ENCODE data around the gene MAPK8IP1. TPM values are rescaled to one million over a fixed set of nuclear protein-coding genes. Genes with fewer than 3 reads are reported as not detected.

MAPK8IP1 gene
- total RNA-seq, 1 experiment from 2014 or later: 13.6 TPM

- Histone ChIP-seq H3K36me3 (ENCODE audit: low read depth) (0 out of 2 replicates have a peak, but pooled peaks cover 8% of the 10 kb centered on the region), H3K4me2 (no peak overlapping the region), H3K4me3 (no peak overlapping the region), H3K9me3 (ENCODE audit: insufficient read depth, low read depth) (no peaks in the 10 kb centered on the region), H3F3A (ENCODE audit: insufficient read depth, low read depth) (peaks cover 7% of the 10 kb centered on the region; the same call in 1 of the 2 replicates), H3K27ac (no peak overlapping the region), H3K4me1 (replicated peaks; ENCODE audit: insufficient read depth) (no peaks in the 10 kb centered on the region), H2AFZ (no peak overlapping the region), H3K79me2 (ENCODE audit: low read depth) (no peaks in the 10 kb centered on the region), H4K20me1 (ENCODE audit: insufficient read depth) (no peaks in the 10 kb centered on the region), H3K27me3 (ENCODE audit: insufficient read depth, low read depth) (no peaks in the 10 kb centered on the region), H3K9me2 (ENCODE audit: insufficient read depth) (no peaks in the 10 kb centered on the region)
- POLR2A ChIA-PET (ENCODE audit: unreplicated experiment): no interaction called here
- no peak for DNase-seq
- TF ChIP-seq, protein P1, sequence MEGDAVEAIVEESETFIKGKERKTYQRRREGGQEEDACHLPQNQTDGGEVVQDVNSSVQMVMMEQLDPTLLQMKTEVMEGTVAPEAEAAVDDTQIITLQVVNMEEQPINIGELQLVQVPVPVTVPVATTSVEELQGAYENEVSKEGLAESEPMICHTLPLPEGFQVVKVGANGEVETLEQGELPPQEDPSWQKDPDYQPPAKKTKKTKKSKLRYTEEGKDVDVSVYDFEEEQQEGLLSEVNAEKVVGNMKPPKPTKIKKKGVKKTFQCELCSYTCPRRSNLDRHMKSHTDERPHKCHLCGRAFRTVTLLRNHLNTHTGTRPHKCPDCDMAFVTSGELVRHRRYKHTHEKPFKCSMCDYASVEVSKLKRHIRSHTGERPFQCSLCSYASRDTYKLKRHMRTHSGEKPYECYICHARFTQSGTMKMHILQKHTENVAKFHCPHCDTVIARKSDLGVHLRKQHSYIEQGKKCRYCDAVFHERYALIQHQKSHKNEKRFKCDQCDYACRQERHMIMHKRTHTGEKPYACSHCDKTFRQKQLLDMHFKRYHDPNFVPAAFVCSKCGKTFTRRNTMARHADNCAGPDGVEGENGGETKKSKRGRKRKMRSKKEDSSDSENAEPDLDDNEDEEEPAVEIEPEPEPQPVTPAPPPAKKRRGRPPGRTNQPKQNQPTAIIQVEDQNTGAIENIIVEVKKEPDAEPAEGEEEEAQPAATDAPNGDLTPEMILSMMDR (conservative IDR thresholded peaks at IDR 0.05): no peak
- no TSS peak for BruUV-seq (replicated peaks)
- CTCF ChIA-PET: no interaction called here
- intact Hi-C loops (cut with micrococcal nuclease; ENCODE audit: unreplicated experiment): no loop called here
These were observed 25.2 kb downstream of the MAPK8IP1 start for GRCh38 chr11:45910623-45911022.

GRCh38 chr11:45913514-45913913 is 28.1 kb downstream of the MAPK8IP1 start:
- TF ChIP-seq EZH2 (IDR thresholded peaks at IDR 0.05; ENCODE audit: low read depth): no peak
- TF ChIP-seq, protein P1 (conservative IDR thresholded peaks at IDR 0.05): no peak
- H3K4me3 ChIP-seq: no peak overlapping the region
- intact Hi-C loops (cut with micrococcal nuclease; ENCODE audit: unreplicated experiment): no loop called here
- H3K27me3 ChIP-seq (ENCODE audit: insufficient read depth, low read depth): no peaks in the 10 kb centered on the region
- 0 out of 2 replicates have a peak, but pooled peaks cover 8% of the 10 kb centered on the region for H3K36me3 ChIP-seq (ENCODE audit: low read depth)
- POLR2A ChIA-PET (ENCODE audit: unreplicated experiment): no interaction called here
- no peak overlapping the region for H3K27ac ChIP-seq
- peaks cover 9% of the 10 kb centered on the region; the same call in 1 of the 2 replicates for H3K4me1 ChIP-seq (replicated peaks; ENCODE audit: insufficient read depth)
- no TSS peak for BruUV-seq (replicated peaks)
- peaks cover 18% of the 10 kb centered on the region for H3K79me2 ChIP-seq (ENCODE audit: low read depth)
- no peaks in the 10 kb centered on the region for H3K9me2 ChIP-seq (ENCODE audit: insufficient read depth)
- CTCF ChIA-PET: no interaction called here
- no peak overlapping the region for H2AFZ ChIP-seq
- no peak for DNase-seq
- peaks cover 4% of the 10 kb centered on the region; the same call in 1 of the 2 replicates for H3F3A ChIP-seq (ENCODE audit: insufficient read depth, low read depth)
- H4K20me1 ChIP-seq (ENCODE audit: insufficient read depth): no peaks in the 10 kb centered on the region
- no peaks in the 10 kb centered on the region for H3K9me3 ChIP-seq (ENCODE audit: insufficient read depth, low read depth)
- H3K4me2 ChIP-seq: no peak overlapping the region

DNA sequence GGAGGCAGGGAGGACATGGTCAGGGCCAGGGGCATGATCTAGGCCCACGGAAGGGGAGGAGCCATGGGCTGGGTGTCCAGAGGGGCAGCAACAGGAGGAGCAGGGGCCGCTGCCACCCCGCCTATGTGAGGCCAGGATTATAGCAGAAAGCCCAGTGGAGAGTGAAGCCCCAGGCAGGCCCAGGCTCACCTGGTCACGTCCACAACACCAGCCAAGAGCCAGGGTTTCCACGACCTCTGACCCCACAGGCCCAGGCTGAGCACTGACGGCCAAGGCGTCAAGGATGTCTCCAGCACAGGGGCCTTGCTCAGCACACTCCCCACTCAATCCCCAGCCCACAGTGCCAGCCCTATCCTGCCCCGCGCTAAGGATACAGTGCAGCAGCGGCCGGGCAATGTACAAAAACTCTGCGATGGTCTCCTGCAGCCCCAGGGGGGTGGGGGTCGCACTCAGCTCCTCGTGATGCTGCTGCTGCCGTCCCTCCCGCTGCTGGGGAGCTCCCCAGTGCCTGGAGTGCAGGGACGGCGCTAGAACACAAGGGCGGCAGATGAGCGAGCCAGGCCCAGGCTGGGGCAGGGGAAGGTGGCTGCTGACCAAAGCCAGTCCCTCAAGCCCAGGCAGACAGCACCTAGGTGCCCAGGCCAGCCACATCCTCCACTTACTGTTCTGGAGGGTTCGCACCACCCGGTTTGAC is 28.6 kb downstream of the MAPK8IP1 start:
- BruUV-seq (replicated peaks): no TSS peak
- 0 out of 2 replicates have a peak, but pooled peaks cover 8% of the 10 kb centered on the region for H3K36me3 ChIP-seq (ENCODE audit: low read depth)
- POLR2A ChIA-PET (ENCODE audit: unreplicated experiment): no interaction called here

More for the DNA sequence above, 28.6 kb downstream of the MAPK8IP1 start:
- Histone ChIP-seq H2AFZ (no peak overlapping the region), H3K9me2 (ENCODE audit: insufficient read depth) (no peaks in the 10 kb centered on the region), H3K27me3 (ENCODE audit: insufficient read depth, low read depth) (no peaks in the 10 kb centered on the region), H3K4me2 (no peak overlapping the region), H3K9me3 (ENCODE audit: insufficient read depth, low read depth) (no peaks in the 10 kb centered on the region), H3K4me1 (replicated peaks; ENCODE audit: insufficient read depth) (peaks cover 9% of the 10 kb centered on the region; the same call in 1 of the 2 replicates), H3K27ac (no peak overlapping the region), H4K20me1 (ENCODE audit: insufficient read depth) (no peaks in the 10 kb centered on the region), H3K79me2 (ENCODE audit: low read depth) (peaks cover 18% of the 10 kb centered on the region), H3F3A (ENCODE audit: insufficient read depth, low read depth) (peaks cover 10% of the 10 kb centered on the region; the same call in 1 of the 2 replicates), H3K4me3 (no peak overlapping the region)
- intact Hi-C loops (cut with micrococcal nuclease; ENCODE audit: unreplicated experiment): no loop called here
- CTCF ChIA-PET: no interaction called here
- DNase-seq: no peak
- TF ChIP-seq, protein P1 (conservative IDR thresholded peaks at IDR 0.05): no peak
- TF ChIP-seq EZH2 (IDR thresholded peaks at IDR 0.05; ENCODE audit: low read depth): no peak

All from PC-9 (cell line).